IPS-NIHi11 (cell line): ENCODE results near the gene ENTPD6.
"Not testable (repeated sequence)": the region's sequence is repeated elsewhere in the genome, so short reads cannot be mapped to it uniquely, and the experiment has no call there.

Experiments used
- DNase-seq: peaks from one replicate; pipeline ENCODE4 v3.0.0; 2012; ENCODE audit warnings: mixed read lengths, low spot score

Gene ENTPD6

DNA sequence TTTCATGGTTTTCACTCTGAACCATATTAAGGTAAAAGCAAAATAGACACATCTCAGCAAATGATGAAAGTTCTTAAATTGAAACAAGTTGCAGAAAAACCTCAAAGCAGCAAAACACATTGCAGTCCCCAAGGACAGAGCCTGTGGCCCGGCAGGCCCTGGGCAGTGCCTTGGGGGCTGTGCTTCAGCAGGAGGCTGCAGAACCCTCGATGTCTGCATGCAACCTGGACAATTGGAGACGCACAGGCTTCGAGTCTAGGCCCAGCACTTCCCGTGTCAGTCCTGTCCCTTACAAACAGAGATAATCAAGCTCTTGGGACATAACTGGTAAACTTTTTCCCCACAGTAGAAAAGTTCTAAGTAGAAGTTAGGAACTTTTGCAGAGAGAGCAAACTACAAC lies 61.6 kb downstream of the ENTPD6 start:
- DNase-seq: no peak

DNA sequence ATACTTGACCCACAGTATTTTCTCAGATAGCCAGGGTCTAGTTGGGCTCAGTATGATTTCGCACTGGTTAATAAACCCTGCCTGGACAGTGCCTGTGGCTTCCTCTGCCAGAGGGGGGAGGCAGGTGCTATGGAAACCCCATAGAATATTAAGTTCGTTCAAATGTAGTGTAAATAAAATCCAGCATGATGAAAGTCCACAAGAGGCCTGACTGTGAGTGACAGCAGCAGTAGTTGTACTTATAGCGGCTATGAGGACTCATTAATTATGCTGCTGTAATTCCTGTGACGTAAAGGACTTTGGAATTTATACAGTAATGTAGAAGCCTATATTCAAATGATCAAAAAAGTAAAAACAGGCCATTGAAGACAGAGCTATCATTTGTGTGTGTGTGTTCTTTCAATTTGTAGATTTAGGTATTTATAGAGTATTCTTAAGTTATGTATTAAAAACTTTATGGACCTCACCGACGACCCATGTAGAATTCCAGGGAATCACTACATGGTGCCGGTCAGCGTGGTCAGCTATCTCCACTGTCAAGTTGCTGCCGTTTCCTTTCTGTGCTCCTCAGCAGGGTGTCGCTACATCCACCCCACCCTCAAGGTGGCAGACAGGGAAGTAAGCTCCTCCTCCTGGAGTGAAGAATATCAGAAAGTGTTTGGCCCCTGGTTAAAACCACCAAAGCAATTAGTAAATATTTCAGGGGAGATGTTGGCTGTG lies 62.4 kb downstream of the ENTPD6 start:
- DNase-seq: no peak

DNA sequence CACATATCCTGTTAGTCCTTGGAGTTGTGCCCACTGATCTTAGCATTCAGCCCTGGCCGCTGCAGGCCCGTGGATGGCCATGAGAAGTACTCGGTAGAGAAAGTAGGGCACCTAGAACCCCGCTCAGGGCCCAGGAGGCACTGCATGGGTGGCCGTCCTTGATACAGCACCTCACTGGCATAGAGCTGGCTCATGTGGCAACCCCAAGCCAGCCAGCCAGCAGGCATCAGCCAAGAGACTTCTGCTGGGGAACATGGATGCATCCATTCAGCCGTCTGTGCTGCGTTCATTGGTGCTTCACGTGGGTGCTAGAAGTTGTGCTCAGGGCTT lies 62.9 kb downstream of the ENTPD6 start:
- DNase-seq: no peak

DNA sequence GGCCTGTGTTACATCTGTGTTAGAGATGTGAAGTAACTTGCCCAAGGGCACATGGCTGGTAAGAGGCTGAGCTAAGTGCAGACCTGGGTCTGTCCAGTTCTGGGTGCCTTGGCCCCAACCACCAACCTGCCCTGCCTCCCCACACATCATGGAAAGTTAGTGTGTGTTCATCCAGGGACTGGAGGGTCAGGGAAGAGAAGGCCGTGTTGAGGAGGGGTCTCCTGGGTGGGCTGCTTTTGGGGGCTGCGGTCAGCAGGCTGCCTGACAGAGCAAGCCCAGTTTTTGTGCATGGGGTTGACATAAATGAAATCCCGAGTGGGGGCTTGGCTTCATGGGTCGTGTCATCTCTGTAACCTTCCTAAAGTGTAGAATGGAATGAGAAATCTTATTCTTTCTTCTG lies 63.3 kb downstream of the ENTPD6 start:
- DNase-seq: no peak

DNA sequence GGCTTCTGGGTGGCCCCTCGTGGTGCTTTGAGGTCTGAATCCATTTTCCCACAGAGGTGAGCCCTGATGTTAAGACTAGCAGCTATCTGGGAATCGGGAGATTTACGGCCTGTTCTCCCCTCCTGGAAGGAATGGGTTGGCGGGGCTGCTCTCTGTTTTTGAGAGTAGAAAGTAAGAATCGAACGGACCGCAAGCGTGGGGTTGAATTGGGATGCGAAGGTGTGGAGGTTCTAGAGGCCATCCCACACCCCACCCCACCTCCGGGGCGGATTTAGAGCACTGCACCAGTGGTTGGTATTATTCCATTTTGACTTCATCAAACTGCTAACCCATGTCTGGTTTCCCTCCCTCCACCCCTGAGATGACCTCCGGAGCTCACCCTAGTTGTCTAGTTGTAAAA lies 63.8 kb downstream of the ENTPD6 start:
- DNase-seq: no peak

DNA sequence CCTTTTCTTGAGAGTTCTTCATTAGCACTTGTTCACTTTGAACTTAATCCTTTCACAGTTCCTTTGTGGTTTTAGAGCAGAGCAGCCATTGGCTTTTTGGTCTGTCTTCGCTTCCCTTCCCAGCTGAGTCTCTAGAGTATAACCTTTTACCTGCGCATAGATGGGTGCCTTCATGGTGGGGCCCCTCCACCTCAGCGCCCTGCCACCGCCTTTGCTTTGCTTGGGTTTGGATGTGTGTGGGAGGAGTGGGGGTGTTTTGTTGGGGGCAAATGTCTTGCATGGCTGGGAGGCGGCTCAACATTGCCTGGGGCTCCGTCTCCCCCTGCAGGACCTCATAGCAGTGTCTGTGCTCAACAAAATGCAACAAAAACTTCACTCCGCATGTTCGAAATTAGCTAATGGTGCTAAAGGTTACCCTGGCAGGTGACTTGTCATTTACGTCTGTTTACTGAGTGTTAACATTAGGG lies 64.3 kb downstream of the ENTPD6 start:
- no peak for DNase-seq

DNA sequence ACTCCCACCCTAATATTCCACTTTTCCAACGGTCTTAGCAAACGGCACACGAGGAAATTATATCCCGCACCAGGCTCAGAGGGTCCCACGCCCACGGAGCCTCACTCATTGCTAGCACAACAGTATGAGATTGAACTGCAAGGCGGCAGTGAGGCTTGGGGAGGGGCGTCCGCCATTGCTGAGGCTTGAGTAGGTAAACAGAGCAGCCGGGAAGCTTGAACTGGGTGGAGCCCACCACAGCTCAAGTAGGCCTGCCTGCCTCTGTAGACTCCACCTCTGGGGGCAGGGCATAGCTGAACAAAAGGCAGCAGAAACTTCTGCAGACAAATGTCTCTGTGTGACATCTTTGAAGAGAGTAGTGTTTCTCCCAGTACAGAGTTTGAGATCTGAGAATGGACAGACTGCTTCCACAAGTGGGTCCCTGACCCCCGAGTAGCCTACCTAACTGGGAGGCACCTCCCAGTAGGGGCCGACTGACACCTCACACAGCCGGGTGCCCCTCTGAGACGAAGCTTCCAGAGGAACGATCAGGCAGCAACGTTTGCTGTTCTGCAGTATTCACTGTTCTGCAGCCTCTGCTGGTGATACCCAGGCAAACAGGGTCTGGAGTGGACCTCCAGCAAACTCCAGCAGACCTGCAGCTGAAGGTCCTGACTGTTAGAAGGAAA lies 65.4 kb downstream of the ENTPD6 start:
- DNase-seq: not testable (repeated sequence)

DNA sequence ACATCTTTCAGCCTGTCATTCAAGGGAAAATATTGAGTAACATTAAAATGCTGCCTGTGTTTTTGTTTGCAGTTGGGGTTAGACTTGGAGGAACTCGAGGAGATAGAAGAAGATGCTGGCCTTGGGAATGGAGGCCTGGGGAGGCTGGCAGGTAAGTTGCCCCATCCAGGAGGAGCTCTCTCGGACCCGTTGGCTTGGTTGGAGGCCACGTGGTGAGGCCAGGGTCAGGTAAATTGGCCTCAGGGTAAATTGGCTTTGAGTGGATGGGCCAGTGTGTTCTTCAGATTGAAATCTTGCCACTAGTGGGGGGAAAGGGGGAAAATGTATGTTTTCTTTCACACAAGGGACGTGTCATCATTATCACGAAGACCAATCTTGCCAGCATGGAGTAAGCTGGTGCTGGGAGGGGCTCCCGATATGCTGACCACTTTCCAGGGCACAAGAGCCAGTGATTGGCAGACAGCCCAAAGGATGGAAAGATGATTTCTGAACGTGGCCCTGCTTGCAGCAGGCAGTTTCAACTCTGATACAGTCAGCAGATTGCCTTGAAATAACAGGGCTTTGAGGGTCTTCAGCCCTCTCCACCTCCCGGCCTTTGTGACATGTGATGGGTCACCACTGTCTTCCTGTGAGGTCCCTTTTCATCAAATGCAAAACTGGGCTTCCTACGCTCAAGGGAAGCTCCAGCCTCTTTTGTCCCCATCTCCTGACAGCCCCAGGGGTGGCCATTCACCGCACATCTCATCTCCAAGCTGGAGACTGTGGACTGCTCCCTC lies 73.7 kb downstream of the ENTPD6 start:
- no peak for DNase-seq

DNA sequence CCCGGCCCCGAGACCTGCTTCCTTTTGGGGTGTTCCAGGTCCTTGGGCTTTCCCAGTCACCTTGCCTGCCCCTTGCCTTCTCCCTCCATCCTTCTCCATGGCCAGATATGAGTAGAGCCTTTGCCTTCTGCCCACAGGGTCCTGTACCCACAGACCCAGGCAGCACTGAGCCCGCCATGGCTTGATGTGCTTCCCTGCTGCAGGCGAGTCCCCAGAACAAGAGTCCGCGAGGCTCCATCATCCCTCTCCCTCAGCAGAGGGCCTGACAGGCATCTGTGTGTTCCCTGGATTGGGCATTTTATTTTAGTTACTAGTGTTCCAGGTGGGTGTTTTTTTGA lies 74.3 kb downstream of the ENTPD6 start:
- DNase-seq: no peak

DNA sequence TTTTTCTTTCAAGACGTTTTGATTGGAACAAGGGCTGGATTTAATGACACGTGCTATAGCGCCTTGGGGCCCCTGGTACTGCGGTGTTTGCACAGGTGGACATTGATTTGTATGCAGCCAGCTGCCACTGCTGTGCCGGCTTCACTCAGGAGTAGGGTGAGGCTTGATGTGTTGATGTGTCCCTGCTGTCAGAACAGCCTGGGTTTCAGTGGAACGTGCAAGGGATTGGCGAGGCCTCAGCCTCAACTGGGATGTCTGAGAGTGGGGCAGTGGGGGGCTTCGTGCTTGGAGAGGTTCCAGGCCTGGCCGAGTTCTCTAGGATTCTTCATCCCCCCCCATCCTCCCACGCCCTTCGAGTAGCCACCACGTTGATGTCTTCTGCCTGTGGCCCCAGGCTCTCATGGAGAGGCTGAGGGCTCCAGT lies 75.3 kb downstream of the ENTPD6 start:
- DNase-seq: no peak

DNA sequence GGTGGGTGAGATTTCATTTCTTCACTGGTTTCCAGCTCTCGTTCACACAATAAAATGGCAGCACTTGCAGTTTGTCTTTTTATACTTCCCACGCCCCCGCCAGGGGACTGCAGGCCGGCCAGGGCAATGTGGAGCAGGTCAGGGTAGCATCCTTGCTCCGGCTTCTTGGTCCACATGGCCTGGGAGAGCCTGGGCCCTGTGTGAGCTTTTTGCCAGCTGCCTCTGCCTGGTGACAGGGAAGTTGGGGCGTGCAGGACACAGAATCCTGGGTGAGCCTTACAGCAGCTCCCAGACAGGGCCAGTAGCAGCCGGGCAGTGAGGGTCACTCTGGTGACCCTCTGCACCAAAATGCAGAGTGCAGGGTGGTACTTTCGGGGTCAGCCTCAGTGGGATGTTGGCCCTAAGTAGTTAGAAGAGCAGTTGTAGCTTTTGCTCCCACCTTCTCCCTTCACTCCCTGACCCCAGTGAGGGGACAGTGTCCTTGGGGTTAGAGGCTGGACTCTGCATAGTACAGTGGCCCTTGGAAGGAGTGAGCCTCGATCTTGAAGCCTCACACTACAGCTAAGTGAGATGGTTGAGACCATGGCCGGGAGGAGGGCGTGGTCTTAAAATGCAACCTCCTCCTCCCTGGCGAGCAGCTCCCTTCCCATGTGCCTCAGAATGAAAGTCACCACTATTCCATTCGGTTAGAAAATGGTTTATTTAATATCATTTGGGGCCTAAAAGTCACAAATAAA lies 76.1 kb downstream of the ENTPD6 start:
- DNase-seq: no peak

DNA sequence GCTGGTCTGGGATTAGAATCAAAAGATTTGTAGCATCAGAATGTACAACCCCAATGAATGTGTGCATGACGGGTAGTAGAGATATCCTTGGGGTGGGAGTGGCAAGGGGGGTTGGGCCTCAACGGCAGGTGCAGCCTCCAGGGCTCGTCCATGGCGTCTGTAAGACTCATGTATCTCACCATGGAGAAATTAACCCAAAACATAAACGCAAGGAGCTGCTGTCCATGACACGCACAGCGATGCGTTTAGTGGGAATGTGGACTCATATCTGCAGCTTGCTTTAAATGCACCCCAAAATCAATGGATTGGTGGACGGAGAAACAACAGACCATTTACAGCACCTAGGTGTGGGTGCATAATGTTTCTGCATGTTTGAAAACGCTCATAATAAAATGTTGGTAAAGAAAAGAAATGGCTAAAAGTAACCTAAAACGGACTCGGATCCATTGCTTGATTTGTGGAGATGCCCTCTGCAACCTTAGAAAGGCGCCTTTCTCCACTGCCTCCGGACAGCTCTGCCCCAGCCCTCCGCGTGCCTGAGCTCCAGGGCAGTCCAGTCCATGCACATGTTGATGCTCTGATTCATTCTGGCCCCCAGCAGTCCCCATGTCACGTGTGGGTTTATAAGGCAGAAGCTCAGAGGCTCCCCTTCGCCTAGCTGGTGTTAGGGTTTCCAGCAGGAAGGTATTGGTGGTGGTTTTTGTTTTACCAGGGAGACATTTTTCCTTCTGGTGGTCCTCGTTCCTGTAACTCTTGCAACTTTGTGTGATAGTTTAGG lies 76.9 kb downstream of the ENTPD6 start:
- no peak for DNase-seq

DNA sequence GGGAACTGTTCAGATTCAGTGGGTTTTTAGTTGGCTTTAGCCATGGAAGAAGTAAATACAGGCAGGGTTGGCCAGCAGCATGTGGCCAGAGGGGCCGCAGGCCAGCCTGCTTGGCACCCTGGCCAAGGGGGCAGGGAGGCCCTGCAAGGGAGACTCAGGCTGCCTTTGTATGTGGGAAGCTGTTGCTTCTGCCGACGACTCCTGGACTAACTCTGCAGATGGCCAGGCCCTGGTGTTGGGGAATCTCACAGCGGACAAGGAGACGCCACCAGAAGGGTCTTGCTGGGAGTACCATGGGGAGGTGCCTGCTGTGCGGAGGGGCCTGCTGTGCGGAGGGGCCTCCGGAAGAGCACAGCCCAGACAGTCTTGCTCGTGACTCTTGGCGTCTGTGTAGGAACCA lies 77.5 kb downstream of the ENTPD6 start:
- no peak for DNase-seq

DNA sequence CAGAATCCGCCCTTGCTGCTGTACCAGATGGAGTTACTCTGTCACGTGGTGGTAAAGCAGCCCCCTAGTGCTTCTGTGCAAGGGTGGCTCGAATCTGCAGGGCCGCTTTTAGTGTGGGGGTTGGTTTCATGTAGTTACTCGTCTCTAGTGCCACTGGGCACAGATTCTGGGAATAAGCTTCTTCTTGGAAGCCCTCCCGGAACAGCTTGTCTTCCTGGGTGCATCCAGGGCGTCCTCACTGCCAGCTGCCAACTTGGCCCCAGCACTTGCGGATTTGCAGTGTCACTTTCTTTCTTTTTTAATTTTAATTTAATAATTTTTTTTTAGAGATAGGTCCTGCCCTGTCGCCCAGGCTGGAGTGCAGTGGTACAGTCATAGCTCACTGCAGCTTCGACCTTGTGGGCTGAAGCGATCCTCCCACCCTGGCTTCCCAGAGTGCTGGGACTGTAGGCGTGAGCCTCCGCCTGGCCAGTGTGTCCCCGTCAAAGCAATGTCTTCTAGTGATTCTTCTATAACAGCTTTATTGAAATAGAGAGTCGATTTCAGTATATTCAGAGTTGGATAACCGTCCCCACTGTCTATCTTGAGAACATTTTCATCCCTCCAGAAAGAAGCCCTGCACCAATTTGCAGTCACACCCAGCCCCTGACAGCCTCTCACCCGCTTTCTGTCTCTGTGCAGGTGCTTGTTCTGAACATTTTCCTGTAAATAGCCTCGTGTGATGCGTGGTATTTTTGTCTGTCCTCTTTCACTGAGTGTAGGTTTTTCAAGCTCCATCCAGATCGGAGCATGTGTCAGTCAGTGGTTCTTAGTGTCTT lies 78.2 kb downstream of the ENTPD6 start:
- DNase-seq: no peak

DNA sequence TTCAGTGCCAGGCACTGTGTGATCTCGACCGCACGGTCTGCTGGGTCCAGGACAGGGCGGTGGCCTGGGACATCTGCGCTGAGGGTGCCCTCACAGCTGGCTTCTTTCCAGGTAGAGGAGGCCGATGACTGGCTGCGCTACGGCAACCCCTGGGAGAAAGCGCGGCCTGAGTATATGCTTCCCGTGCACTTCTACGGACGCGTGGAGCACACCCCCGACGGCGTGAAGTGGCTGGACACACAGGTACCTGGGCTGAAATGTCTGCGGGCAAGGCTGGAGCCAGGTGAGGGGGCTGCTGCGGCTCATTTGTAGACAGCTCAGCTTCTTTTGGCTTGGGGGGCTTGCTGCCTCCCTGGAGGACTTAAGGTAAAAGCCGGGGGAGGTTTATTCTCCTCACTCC lies 79.0 kb downstream of the ENTPD6 start:
- DNase-seq: no peak

DNA sequence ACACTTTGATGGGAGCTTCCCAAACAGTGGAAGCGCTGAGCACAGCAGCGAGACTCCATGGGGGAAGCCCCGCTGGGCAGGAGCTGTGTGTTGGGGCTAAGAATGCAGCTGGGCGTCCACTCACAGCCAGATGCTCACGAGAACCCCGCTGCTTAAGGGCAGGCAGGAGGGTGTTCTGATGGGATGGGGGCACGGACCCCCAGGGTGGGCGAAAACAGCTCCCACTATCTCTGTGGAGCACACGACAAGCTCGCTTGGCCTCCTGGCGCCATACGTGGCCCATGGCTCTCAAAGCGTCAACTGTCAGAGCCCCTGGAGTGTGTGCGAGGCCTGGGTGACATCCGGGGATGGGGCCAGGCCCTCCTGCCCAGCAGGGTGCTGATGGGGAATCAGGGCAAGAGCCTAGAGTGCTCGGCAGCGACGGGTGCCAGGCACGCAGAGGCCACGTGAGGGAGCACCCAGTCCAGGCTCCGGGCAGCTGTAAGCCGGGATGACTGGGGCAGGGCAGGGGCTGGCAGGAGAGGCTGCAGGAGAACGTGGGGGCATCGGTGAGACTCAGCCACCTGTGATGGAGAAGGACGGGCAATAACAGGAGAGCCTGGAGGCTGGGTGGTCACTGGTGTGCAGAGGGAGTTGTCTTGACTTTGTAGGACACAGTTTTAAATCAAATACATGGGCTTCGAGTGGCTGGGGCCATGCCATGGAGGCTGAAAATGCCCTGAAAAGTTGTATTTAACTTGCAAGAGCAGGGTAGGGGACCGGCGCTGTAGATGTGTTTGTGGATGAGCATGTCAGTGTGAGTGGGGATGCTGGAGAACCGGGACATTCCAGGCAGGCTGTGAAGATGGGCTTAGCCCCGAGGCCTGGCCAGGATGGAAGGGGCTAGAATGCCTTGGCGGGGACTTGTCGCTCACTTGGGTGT lies 79.6 kb downstream of the ENTPD6 start:
- no peak for DNase-seq

DNA sequence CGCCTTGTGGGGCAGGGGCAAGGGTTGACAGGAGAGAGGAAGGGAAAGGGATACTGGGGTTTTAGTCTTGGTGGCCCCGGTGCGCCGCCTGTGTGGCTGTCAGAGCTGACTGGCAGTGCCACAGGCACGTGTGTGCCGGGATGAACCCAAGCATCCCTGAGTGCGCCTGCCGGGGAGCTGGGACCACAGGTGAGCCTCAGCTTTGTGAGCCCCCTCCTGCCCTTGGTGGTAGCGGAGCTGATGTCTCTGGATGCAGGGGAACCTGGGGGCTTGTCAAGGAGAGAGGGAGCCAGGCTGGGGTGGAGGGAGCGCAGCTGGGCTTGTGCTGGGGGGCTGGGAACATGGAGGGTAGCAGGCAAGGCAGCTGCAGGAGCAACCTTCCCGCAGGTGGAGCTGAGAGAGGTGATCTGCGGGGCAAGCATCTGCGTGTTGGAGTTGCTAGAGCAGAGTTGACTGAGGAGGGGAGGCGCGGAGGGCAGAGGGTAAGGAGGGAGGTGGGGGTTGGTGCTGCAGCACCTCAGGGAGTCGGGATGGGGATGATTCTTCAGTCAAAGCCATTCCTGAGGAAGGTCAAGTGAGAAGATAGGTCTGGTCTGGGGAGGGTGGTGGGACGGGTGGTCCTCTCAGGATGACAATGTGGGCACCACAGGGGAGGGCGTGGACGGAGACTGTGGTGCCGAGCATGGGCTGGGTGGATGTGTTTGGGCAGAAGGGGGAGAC lies 80.5 kb downstream of the ENTPD6 start:
- DNase-seq: no peak
